Cardiac fibroblast (primary cell): ENCODE data around the gene TAS1R2.
"Not testable (repeated sequence)": the region's sequence is repeated elsewhere in the genome, so short reads cannot be mapped to it uniquely, and the experiment has no call there.

ENCODE experiments used
- DNase-seq, 2 donors: peaks; one replicate each; pipeline versions ENCODE4 v3.0.0 to v3.0.0-alpha.2; 2010; ENCODE audit warnings: low read depth in 2 of 2
- H3K4me3 ChIP-seq, 2 donors: replicated peaks in 1 of 2; 1 replicate in 1 of 2; 2 replicates in 1 of 2; pipeline ENCODE4 v1.5.1; 2011; ENCODE audit warnings: low read depth in 2 of 2, low read length in 2 of 2, mild to moderate bottlenecking in 2 of 2, moderate library complexity in 1 of 2
- TF ChIP-seq, protein P1 (sequence below): IDR thresholded peaks from one replicate; pipeline ENCODE4 v1.5.1; 2011; ENCODE audit warnings: low read depth, mild to moderate bottlenecking, low read length, inconsistent platforms

Gene TAS1R2

DNA sequence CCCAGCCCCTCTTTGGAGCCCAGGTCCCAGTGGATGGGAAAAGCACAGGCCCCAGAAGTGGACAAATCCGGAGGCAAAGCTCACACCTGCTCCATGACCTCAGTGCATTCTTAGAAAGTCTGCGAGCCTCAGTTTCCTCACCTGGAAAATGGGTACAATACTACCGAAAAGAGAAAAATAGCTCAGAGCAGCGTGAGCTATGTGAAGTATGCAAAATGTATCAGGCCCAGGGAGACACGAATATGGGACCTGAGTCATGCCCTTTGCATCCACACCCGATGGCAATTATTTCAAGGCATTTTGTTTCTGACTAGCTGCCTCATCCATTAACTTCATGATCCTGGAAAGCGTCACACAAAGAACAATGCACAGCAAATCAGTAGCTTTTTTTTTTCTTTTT lies 33.7 kb upstream of the TAS1R2 start:
- peak in 1 of 2 donors; percentile 13 for DNase-seq
- TF ChIP-seq, protein P1, sequence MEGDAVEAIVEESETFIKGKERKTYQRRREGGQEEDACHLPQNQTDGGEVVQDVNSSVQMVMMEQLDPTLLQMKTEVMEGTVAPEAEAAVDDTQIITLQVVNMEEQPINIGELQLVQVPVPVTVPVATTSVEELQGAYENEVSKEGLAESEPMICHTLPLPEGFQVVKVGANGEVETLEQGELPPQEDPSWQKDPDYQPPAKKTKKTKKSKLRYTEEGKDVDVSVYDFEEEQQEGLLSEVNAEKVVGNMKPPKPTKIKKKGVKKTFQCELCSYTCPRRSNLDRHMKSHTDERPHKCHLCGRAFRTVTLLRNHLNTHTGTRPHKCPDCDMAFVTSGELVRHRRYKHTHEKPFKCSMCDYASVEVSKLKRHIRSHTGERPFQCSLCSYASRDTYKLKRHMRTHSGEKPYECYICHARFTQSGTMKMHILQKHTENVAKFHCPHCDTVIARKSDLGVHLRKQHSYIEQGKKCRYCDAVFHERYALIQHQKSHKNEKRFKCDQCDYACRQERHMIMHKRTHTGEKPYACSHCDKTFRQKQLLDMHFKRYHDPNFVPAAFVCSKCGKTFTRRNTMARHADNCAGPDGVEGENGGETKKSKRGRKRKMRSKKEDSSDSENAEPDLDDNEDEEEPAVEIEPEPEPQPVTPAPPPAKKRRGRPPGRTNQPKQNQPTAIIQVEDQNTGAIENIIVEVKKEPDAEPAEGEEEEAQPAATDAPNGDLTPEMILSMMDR, result no peak
- no peak overlapping the region for H3K4me3 ChIP-seq

DNA sequence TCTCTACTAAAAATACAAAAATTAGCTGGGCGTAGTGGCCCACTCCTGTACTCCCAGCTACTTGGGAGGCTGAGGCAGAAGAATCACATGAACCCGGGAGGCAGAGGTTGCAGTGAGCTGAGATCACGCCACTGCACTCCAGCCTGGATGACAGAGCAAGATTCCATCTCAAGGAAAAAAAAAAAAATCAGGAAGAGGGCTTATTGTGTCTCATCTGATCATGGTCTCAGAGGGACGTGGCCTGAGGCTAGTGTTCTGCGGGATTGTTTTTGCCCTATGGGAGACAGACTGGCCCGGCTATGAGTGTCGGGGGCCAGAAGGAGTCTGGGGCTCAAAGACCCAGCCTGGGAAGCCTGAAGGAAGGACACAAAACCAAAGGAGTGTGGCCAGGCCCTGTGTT lies 32.4 kb upstream of the TAS1R2 start:
- DNase-seq, result not testable (repeated sequence)

DNA sequence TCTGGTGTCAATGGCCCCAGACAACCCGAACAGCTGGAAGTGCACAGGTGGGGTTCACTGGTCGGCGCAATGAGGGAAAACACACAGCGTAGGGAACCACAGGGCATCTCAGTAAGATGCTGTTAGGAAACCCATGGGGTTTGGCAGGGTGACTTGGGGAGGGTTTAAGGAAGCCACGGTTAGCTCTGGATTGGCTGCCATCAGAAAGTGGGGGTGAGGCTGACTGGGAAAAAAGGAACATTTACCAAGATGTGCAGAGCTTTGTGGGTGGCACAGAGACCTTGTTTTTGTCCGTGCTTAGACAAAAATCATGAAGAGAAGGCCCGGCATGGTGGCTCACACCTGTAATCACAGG lies 31.9 kb upstream of the TAS1R2 start:
- no peak for DNase-seq
- H3K4me3 ChIP-seq, result no peak overlapping the region
- TF ChIP-seq, protein P1, result no peak

More for the DNA sequence above, 32.4 kb upstream of the TAS1R2 start:
- not testable (repeated sequence) for H3K4me3 ChIP-seq

DNA sequence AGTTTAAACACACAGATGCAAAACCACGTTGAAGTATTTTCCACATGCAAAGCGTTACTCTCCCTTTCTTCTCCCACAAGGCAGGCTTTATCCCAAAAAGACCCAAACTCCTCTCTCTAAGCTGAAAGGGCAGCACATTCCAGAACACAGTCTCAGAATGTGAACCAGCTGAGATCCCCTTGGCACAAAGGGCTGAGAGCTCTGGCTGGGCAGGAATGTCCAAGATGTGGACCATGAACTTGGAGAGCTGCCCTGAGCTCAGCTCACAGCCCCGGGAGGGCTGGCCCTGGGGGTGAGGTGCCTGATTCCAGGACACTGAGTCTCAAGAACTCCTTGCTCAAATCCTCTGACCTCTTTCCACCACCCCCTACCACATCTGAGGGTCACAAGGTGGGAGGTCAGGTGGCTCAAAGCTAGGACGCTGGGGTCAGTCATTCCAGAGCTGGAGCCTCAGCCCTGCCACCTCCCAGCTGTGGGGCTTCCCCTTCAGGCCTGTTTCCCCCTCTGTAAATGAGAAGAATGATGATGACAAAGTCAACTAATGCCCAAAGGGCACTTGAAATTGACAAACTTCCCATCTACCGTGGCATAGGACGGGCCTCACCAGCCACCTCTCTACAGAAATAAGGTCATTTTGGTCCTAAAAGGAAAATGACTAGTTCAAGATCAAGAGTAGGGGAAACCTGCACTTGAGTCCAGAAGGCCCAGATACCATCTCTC lies 31.4 kb upstream of the TAS1R2 start:
- H3K4me3 ChIP-seq, result no peak overlapping the region
- DNase-seq, result peak in 1 of 2 donors; percentile 65
- TF ChIP-seq, protein P1, result no peak

DNA sequence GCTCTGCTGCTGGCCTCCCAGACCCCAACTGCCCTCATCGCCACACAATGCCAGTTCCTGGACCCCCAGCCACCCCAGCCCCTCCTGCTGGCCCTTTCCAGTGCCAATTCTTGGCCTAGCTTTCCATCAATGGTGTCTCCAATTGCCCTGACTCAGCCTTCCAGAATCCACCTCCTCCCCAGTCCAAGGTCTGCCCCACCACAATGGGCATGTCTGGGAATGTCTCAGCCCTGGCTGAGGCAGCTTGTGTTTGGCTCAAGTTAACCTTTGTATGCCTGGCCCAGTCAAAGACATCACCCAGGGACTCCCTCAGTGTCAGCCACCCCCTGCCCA lies 26.5 kb upstream of the TAS1R2 start:
- TF ChIP-seq, protein P1, result no peak
- peak in 1 of 2 donors; percentile 42 for DNase-seq
- no peak overlapping the region for H3K4me3 ChIP-seq

DNA sequence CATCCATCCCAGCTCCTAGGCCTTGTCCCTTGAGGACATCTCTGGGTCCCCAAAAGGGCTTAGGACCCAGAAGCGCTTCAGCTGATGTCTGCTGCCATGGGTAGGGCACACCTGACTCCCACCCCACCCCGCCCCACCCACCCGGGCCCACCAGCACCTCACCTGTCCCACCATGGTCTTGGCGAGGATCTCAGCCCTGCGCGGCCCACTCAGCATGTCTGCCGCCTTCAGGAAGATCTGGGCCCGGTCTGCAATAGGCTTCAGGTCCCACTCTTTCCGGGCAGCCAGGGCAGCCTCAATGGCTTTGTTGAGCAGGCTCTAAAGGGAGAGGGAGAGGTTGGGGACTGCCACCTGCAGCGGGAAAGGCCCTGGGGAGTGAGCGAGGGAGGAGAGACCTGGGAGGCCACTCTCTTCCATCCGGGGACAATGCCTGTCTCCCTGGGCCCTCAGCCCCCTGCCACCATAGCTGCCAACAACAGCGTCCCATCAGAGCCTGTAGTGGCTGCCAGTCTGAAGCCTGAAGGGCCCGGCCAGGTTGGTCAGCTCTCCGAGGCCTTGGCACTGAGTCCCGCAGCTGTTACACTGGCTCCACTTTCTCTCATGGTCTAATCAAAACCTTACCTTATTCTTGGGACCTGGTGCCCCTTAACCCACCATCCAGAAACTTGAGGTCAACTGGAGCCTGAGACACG lies 26.0 kb upstream of the TAS1R2 start:
- no peak for DNase-seq
- TF ChIP-seq, protein P1, result no peak

DNA sequence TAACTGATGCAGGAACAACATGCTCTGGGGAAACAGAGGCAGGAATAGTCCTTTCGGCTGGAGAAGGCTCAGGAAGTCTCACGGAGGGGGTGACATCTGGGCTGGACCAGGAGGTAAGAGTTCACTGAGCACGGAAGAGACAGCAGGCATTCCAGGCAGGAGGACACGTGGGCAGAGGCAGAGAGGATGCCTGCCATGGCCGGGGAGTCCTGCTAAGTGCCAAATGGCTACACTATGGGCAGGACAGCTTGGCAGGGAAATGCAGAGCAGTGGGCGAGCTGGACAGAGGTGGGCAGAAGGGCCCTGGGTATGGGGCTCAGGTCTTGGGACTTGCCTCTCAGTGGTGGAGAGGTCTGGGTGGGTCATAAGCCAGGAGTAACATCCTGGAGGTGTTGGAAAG lies 25.3 kb upstream of the TAS1R2 start:
- DNase-seq, result no peak
- TF ChIP-seq, protein P1, result no peak
- no peak overlapping the region for H3K4me3 ChIP-seq

More for the DNA sequence above, 26.0 kb upstream of the TAS1R2 start:
- H3K4me3 ChIP-seq, result no peak overlapping the region
